Activated naive CD8-positive, alpha-beta T cell treated with anti-CD3 and anti-CD28 coated beads, Interleukin-2, amount 10 ng/mL, durations not matched to agents 7 days and 5 days (primary cell): ENCODE measurements around the gene ZFP92. TPM values are rescaled to one million over a fixed set of nuclear protein-coding genes. Genes with fewer than 3 reads are reported as not detected.

Source experiments
- ATAC-seq: fragments of 150-1000 bp; cut with Tn5 transposase; one replicate; pipeline ENCODE4 v1.10.0; 2021; ENCODE audit warnings: low read depth, moderate library complexity
- POLR2A ChIA-PET: fragments of 350-600 bp; sonication (Branson Sonifier 250); formaldehyde crosslinking; loops from one replicate; lab custom pipeline; 2021; ENCODE audit warnings: antibody characterized with exemption; lab: Charles Lee
- DNase-seq: peaks from one replicate; pipeline ENCODE4 v3.0.0; 2021
- H3K27ac Mint-ChIP-seq: one replicate; pipeline ENCODE4 v1.8.0; 2022; ENCODE audit warnings: mild to moderate bottlenecking, mixed read lengths
- H3K27me3 Mint-ChIP-seq: one replicate; pipeline ENCODE4 v1.8.0; 2022; ENCODE audit warnings: mild to moderate bottlenecking, moderate library complexity, mixed read lengths
- H3K36me3 Mint-ChIP-seq: one replicate; pipeline ENCODE4 v1.8.0; 2021; ENCODE audit warnings: mild to moderate bottlenecking, mixed read lengths
- H3K4me1 Mint-ChIP-seq: one replicate; pipeline ENCODE4 v1.8.0; 2021; ENCODE audit warnings: mixed read lengths
- H3K4me3 Mint-ChIP-seq: one replicate; pipeline ENCODE4 v1.8.0; 2022; ENCODE audit warnings: mild to moderate bottlenecking, moderate library complexity, mixed read lengths
- H3K9me3 Mint-ChIP-seq: one replicate; pipeline ENCODE4 v1.8.0; 2021; ENCODE audit warnings: mixed read lengths
- total RNA-seq, 2 experiments: library from RNA; stranded (reverse); gene quantifications; one replicate each; pipeline ENCODE4 v1.2.3, GENCODE V29; 2021

The ZFP92 gene
- total RNA-seq, 2 experiments from 2014 or later = 1.1 to 1.2 TPM

DNA sequence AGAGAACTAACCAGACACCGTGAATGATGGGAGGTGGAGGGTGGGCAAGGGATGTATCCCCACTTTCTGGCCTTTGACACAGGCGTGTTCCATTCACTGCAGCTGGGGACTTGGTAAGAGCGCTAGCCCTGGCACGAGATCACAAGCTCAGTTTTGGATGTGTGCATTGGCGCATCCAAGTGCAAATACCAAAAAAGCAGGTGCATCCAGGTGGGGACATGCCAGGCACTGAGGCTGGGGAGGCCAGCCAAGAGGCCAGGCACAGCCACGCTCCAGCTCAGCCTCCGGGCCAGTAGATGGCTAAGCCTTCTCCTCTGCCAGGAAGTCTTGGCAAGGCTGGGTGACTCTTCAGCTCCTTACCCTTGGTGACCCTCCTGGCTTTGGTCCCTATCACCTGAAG lies 4.4 kb upstream of the ZFP92 start:
- POLR2A ChIA-PET = no interaction called here
- no peaks in the 10 kb centered on the region for H3K9me3 Mint-ChIP-seq
- H3K36me3 Mint-ChIP-seq = no peaks in the 10 kb centered on the region
- H3K4me3 Mint-ChIP-seq = no peak overlapping the region
- DNase-seq = no peak
- no peak for ATAC-seq
- H3K27ac Mint-ChIP-seq = no peak overlapping the region
- peaks cover 1% of the 10 kb centered on the region for H3K4me1 Mint-ChIP-seq
- peaks cover 12% of the 10 kb centered on the region for H3K27me3 Mint-ChIP-seq

DNA sequence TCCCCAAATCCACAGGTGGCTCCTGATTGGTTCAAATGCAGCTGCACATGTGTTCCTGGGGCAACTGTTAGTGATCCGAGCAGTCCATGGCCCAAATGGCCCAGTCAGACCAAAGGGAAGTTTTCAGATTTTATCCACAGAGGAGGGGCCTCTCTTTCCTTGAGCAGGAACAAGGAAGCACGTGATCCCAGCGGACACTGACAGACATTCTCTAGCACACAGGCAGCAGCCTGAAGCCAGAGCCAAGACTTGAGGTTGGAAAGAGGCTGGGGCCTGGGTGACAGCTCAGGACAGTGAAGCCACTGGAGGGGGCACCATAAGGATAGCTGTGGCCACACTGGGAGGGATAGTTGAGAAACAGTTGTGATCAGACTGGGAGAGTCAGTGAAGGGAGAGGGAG lies 3.5 kb upstream of the ZFP92 start:
- Mint-ChIP-seq H3K36me3 (no peaks in the 10 kb centered on the region), H3K9me3 (no peaks in the 10 kb centered on the region), H3K4me3 (no peak overlapping the region), H3K27ac (no peak overlapping the region), H3K27me3 (peaks cover 13% of the 10 kb centered on the region), H3K4me1 (peaks cover 7% of the 10 kb centered on the region)
- POLR2A ChIA-PET = no interaction called here
- no peak for DNase-seq
- ATAC-seq = no peak

DNA sequence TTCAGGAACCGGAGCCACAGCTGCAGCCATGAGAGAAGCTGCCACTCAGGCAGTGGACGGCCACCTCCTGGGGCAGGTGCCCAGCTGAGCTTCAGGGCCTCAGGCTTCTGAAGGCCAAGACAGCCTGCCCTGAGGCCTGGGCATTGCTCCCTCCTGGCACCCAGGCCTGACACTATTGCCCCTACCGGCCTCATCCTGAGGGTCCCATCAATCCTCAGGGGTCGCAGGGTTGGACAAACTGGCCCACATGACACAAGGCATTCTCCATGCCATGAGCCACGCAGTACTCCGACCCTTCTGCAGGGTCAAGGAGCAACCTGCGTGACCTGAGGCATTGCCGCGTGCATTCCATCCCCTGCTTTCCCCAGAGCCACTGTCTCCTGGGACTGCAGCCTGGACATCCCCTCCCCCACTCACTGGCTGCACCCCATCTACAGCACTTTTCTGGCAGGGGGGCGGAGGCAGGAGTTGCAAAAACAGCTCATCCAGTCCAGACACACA lies 3.0 kb upstream of the ZFP92 start:
- Mint-ChIP-seq H3K4me1 (peaks cover 7% of the 10 kb centered on the region), H3K27me3 (peaks cover 9% of the 10 kb centered on the region)

DNA sequence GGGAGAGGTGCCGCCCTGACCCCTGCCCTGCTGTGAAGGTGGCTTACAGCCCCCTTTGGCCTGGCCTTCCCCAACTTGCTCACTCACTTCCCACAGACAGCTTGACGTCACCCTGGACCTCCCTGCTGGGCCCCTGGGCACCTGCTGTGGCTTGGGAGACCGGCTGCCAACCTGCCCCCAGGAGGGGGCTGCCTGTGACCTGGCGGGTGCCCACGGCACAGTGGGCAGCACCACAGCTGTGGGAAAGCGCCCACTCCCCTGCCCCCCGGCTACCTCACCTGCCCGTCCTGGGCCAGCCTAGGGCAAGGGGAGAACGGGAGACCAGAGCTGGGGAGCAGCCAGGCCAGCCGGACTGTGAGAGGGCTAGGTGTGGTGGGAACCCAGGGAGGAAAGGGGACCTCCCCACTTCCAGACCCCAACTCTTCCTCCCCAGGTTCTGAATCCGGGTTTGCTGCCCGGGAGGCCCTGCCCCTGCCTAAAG lies 2.4 kb upstream of the ZFP92 start:
- DNase-seq (no peak), ATAC-seq (no peak)
- Mint-ChIP-seq H3K36me3 (no peaks in the 10 kb centered on the region), H3K27me3 (peaks cover 6% of the 10 kb centered on the region), H3K9me3 (no peaks in the 10 kb centered on the region), H3K4me1 (peaks cover 7% of the 10 kb centered on the region), H3K27ac (no peak overlapping the region), H3K4me3 (no peak overlapping the region)
- POLR2A ChIA-PET = no interaction called here

More for the DNA sequence above, 3.0 kb upstream of the ZFP92 start:
- H3K9me3 Mint-ChIP-seq = no peaks in the 10 kb centered on the region
- no peaks in the 10 kb centered on the region for H3K36me3 Mint-ChIP-seq
- ATAC-seq (no peak), DNase-seq (no peak)
- no peak overlapping the region for H3K27ac Mint-ChIP-seq
- H3K4me3 Mint-ChIP-seq = no peak overlapping the region
- POLR2A ChIA-PET = no interaction called here

DNA sequence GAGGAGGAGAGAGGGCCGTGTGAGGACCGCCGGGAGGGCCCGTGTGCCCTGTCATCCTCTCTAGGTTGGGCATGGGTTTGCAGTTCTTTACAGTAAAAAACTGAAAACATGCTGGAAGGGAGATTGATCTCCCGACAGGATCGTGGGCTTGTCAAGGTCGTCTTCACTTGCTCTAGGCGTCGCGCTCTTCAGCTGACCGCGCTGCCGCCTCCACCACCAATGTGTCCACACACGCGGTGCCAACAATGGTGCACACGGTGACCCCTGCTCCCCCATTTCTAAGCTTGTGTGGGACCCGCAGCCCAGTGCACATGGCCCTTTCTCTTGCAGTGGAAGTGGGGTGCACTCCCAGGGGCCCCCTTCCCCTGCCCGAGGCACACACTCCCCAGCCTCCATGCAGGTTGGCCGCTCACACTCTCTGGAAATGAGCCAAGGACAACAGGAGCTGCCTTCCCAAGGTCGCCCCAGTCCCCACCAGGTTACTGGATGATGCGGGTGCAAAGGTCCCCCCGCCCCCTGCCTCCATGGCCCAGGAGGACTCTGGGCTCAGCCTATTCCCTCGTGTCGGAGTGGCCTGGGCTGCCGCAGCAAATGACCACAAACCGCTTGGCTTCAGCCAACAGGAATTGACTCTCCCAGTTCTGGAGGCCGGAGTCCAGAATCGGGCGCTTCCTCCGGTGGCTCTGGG lies 1.7 kb upstream of the ZFP92 start:
- POLR2A ChIA-PET = no interaction called here
- Mint-ChIP-seq H3K4me1 (peaks cover 7% of the 10 kb centered on the region), H3K4me3 (no peak overlapping the region), H3K27ac (no peak overlapping the region), H3K9me3 (no peaks in the 10 kb centered on the region), H3K27me3 (peaks cover 5% of the 10 kb centered on the region), H3K36me3 (no peaks in the 10 kb centered on the region)
- no peak for ATAC-seq
- DNase-seq = no peak

DNA sequence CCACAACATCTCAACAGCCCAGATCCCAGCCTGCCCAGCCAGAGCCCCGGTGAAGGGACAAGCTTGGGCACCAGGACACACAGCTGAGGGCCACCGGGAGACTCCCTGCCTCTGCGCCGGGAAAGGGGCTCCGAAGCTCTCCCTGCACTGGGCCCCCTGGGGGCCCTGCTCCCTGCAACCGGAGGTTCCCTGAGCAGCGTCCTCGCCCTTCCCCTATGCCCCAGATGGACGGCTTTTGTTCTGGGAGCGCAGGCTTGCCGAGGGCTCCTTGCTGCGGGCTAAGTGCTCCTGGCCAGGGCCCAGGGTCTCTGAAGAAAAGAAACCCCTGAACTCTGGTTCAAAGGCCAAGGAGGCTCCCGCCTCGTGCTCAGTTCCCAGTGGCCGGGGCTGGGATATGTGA lies 899 bp upstream of the ZFP92 start:
- H3K4me1 Mint-ChIP-seq = peaks cover 7% of the 10 kb centered on the region
- H3K27ac Mint-ChIP-seq = no peak overlapping the region
- DNase-seq (no peak), ATAC-seq (no peak)
- H3K9me3 Mint-ChIP-seq = no peaks in the 10 kb centered on the region
- H3K4me3 Mint-ChIP-seq = no peak overlapping the region
- H3K27me3 Mint-ChIP-seq = peaks cover 3% of the 10 kb centered on the region
- H3K36me3 Mint-ChIP-seq = no peaks in the 10 kb centered on the region
- POLR2A ChIA-PET = no interaction called here

DNA sequence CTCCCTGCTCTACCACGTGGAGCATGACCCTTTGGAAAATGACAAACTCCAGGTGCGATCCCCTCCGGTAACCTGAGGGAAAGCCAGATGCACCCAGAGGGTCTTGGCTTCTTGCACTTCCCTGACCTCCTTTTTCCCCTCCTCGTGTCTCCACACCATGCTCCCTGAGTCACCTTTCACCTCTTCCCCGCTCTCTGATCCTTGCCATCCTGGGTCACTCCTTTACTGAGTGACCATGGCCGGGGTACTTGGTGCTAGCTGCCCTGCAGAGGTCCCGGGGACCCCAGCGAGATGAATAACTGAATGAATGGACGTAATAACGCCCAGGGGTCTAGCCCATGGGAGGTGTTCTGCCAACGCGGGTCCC lies 401 bp upstream of the ZFP92 start:
- POLR2A ChIA-PET = no interaction called here

DNA sequence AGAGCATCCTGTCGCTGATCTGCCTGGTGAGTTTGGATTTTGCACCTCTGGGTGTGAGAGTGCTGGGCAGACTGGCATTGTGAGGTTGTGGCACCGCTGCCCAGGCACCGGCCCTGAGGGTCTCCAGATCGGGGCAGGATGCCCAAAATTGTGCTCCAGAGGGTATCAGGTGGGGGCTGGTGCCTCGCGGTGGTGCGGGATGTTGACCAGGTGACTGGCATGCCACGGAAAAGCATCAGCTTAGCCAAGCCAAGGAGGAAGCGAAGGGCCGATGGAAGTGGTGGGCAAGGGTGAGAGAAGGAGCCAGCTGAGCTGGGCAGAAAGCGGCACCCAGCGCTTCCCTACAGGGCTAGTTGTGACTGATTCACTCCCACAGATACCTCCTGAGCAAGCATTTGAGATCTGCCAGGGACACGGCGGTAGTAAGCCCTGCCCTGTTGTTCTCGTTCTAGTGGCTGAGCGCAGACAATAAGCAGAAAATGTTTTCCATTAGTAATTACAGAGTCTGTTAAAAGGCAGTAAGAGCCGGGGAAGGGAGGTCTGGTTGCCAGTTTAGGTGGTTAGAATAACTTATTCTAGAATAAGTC lies 809 bp downstream of the ZFP92 start:
- Mint-ChIP-seq H3K27me3 (peaks cover 3% of the 10 kb centered on the region), H3K4me1 (peaks cover 7% of the 10 kb centered on the region), H3K36me3 (no peaks in the 10 kb centered on the region), H3K9me3 (no peaks in the 10 kb centered on the region), H3K4me3 (peak overlapping the region; percentile 73), H3K27ac (no peak overlapping the region)
- POLR2A ChIA-PET = no interaction called here
- ATAC-seq (no peak), DNase-seq (no peak)

More for the DNA sequence above, 401 bp upstream of the ZFP92 start:
- peaks cover 7% of the 10 kb centered on the region for H3K4me1 Mint-ChIP-seq
- no peaks in the 10 kb centered on the region for H3K36me3 Mint-ChIP-seq
- ATAC-seq (no peak), DNase-seq (no peak)
- peak overlapping the region; percentile 58 for H3K4me3 Mint-ChIP-seq
- H3K27ac Mint-ChIP-seq = peak overlapping the region; percentile 45
- H3K27me3 Mint-ChIP-seq = peaks cover 3% of the 10 kb centered on the region
- H3K9me3 Mint-ChIP-seq = no peaks in the 10 kb centered on the region

DNA sequence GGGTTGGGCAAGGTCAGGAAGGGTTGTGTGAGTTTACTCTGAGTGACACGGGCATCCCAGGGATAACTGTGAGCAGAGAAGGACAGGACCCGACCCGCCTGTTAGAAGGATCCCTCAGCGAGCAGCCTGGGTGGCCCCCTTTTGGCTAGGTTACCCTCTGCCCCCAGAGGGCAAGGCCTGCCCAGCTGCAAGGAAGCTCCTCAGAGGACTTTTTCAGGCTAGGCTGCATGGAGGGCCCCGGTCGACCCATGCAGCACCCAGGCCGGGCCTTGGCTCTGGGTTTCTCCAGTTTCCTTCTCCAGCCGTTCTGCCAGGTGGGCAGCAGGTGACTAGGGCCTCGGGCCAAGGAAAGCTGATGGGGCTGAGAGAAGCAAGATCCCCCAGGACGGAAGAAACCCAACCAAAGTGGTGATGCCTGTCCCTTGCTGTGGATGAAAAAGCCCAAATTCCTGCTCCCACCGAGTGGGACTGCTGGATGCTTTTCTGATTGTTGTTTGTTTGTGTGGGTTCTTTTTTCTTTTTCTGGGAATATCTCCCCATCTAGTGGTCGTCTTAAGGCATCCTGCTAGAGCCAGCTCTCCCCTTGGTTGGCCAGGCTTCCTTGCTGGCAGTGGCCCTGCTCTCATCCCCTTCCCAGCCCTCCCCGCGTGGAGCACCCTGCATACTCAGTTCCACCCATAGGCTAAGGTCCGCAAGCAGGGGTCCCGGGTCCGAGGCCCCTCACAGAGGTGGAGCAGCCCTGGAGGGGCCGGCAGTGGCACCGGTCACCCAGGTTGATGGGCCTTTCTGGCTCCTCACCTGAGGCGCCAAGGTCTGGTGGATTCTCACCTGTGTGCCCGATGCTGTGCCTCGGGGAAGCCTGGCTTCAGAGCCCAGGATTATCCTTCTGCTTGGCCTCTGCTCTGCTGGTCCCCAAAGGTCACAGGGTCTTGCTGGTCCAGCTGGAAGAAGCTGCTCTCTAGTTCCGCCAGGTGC lies 1.8 kb downstream of the ZFP92 start:
- Mint-ChIP-seq H3K9me3 (no peaks in the 10 kb centered on the region), H3K4me3 (no peak overlapping the region), H3K27me3 (peaks cover 3% of the 10 kb centered on the region), H3K4me1 (peaks cover 7% of the 10 kb centered on the region), H3K36me3 (no peaks in the 10 kb centered on the region), H3K27ac (no peak overlapping the region)
- no peak for DNase-seq
- POLR2A ChIA-PET = no interaction called here
- no peak for ATAC-seq

DNA sequence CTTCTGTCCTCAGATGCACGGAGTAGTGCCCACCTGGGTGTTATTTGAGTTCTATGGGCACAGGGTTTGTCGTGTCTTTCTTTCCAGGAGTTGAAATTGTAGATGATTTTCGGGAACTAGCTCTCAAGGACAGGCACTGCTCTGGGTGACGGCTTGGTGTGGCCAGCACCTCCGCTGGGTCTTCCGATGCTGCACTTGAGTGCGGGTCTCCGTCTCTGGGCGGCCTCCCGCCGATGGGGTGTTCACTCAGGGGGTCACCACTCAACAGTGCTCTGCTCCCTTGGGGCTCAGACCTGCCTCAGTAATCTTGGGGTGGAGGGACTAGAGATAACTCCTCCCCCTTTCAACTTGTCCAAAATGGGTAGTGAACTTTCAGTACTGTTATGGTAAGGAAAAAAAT lies 2.5 kb downstream of the ZFP92 start:
- H3K27ac Mint-ChIP-seq = no peak overlapping the region
- H3K4me1 Mint-ChIP-seq = peaks cover 7% of the 10 kb centered on the region
- ATAC-seq (no peak), DNase-seq (no peak)
- peaks cover 3% of the 10 kb centered on the region for H3K27me3 Mint-ChIP-seq
- POLR2A ChIA-PET = no interaction called here
- no peak overlapping the region for H3K4me3 Mint-ChIP-seq
- H3K9me3 Mint-ChIP-seq = no peaks in the 10 kb centered on the region
- no peaks in the 10 kb centered on the region for H3K36me3 Mint-ChIP-seq

DNA sequence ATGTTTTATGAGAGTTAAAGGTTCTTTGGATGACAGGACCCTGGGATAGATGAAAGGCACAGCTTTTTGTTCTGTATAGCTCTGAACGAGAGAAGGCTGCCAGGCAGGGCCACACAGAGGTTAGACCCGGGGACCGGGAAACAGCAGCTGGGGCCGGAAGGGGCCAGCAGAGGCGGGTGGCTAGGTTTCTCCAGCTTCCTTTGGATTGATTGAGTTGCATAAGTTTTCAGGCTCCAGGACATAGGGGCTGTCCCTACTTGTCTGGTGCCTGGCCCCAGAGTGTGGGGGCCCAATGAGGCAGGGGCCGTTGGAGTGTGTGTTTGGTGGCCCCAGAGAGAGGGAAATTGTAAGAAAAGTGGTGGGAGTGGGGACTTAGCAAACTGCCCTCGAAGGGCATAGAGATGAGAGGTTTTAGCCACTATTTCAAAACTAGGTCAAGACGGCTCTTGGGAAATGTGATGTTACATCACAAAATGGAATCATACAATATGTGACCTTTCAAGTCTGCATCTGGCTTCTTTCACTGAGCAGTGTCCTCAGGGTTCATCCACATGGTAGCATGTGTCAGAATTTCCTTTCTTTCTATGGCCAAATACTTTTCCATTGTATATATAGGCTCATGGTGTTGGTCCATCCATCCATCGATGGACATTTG lies 3.7 kb downstream of the ZFP92 start:
- H3K36me3 Mint-ChIP-seq = no peaks in the 10 kb centered on the region
- no peak overlapping the region for H3K4me3 Mint-ChIP-seq
- no peak overlapping the region for H3K27ac Mint-ChIP-seq
- peaks cover 3% of the 10 kb centered on the region for H3K27me3 Mint-ChIP-seq
- no peaks in the 10 kb centered on the region for H3K9me3 Mint-ChIP-seq
- POLR2A ChIA-PET = no interaction called here
- DNase-seq (no peak), ATAC-seq (no peak)
- peaks cover 7% of the 10 kb centered on the region for H3K4me1 Mint-ChIP-seq

DNA sequence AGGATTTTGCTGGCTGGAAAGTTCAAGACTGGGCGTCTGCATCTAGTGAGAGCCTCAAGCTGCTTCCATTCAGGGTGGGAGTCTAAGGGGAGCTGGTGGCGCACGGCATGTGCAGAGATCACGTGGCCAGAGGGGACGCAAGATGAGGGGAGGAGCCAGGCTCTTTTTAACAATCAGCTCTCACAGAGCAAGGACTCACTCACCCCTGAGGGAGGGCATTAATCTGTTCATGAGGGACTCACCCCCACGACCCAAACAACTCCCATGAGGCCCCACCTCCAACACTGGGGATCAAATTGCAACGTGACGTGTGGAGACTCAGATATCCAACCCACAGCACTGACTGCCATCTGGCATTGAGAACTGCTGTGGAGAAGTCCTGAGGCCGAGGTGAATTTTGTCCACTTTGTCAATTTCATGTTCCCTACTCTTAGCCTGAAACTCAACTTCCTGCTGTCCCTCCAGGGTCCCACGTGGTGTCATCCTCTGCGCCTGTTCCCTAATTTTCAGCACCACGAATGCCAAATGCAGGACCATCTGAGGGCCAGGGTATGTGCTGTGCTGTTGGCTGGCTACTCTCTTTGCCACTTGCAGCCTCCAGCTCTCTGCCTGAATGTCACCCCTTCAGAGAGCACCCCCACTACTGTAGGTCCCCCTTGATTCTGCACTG lies 5.6 kb downstream of the ZFP92 start:
- ATAC-seq (no peak), DNase-seq (no peak)
- Mint-ChIP-seq H3K36me3 (no peaks in the 10 kb centered on the region), H3K27ac (no peak overlapping the region), H3K27me3 (peaks cover 2% of the 10 kb centered on the region), H3K4me3 (no peak overlapping the region), H3K4me1 (peaks cover 6% of the 10 kb centered on the region), H3K9me3 (no peaks in the 10 kb centered on the region)
- POLR2A ChIA-PET = no interaction called here

DNA sequence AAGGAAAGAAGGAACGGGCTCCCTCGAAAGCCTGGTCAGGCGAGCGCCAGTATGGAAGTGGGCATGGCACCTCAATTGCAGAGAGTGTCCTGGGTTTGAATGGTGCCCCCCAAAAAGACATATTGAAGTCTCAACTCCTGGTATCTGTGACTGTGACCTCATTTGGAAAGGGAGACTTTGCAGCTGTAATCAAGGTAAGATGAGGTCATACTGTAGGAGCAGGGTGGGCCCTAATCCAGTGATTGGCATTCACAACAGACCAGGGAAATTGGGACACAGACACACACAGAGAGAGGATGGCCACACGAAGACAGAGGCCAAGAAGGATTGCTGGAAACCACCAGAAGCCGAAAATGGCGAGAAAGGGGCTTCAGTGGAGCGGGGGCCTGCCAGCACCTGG lies 6.4 kb downstream of the ZFP92 start:
- no peaks in the 10 kb centered on the region for H3K27me3 Mint-ChIP-seq
- no peak for DNase-seq
- POLR2A ChIA-PET = no interaction called here
- no peaks in the 10 kb centered on the region for H3K36me3 Mint-ChIP-seq
- H3K4me1 Mint-ChIP-seq = no peaks in the 10 kb centered on the region
- H3K4me3 Mint-ChIP-seq = no peak overlapping the region
- H3K27ac Mint-ChIP-seq = peak overlapping the region; percentile 15
- no peak for ATAC-seq
- H3K9me3 Mint-ChIP-seq = no peaks in the 10 kb centered on the region
